Mesenchymal stem cell (in vitro differentiated cells and primary cell): Measurements from ENCODE around the gene RHOU.

Source experiments
- DNase-seq: peaks from one replicate; pipeline ENCODE4 v3.0.0-alpha.2; 2013
- H2AFZ ChIP-seq: one replicate; pipeline ENCODE4 v1.6.1; 2013; ENCODE audit warnings: low read depth, mild to moderate bottlenecking, control low read depth, inconsistent platforms, low read length, moderate library complexity
- H2AK5ac ChIP-seq: 2 replicates; pipeline ENCODE4 v1.6.1; 2013; ENCODE audit warnings: low read length, moderate library complexity, mild to moderate bottlenecking, inconsistent platforms; ENCODE audit not compliant: severe bottlenecking
- H2BK120ac ChIP-seq: one replicate; pipeline ENCODE4 v1.6.1; 2013; ENCODE audit warnings: low read depth, mild to moderate bottlenecking, inconsistent platforms, low read length, moderate library complexity
- H2BK12ac ChIP-seq, 2 experiments: one replicate each; pipeline ENCODE4 v1.6.1; 2013; ENCODE audit warnings: inconsistent platforms in 2 of 2, low read length in 2 of 2, mild to moderate bottlenecking in 2 of 2, moderate library complexity in 2 of 2, control low read depth in 1 of 2
- H2BK15ac ChIP-seq: one replicate; pipeline ENCODE4 v1.6.1; 2013; ENCODE audit warnings: mild to moderate bottlenecking, low read depth, inconsistent platforms; ENCODE audit not compliant: poor library complexity, severe bottlenecking
- H2BK5ac ChIP-seq: 2 replicates; pipeline ENCODE4 v1.6.1; 2013; ENCODE audit warnings: low read depth, mild to moderate bottlenecking, low read length, control low read depth, inconsistent platforms; ENCODE audit not compliant: poor library complexity, severe bottlenecking
- H3K14ac ChIP-seq, 2 experiments: one replicate each; pipeline ENCODE4 v1.6.1; 2013; ENCODE audit warnings: inconsistent platforms in 2 of 2, low read length in 2 of 2, control low read depth in 1 of 2, mild to moderate bottlenecking in 1 of 2, moderate library complexity in 1 of 2
- H3K18ac ChIP-seq, 2 experiments: one replicate each; pipeline ENCODE4 v1.6.1; 2013; ENCODE audit warnings: inconsistent platforms in 2 of 2, low read length in 2 of 2, control low read depth in 1 of 2, low read depth in 1 of 2, mild to moderate bottlenecking in 1 of 2
- H3K23ac ChIP-seq, 2 experiments: one replicate each; pipeline ENCODE4 v1.6.1; 2013; ENCODE audit warnings: inconsistent platforms in 2 of 2, low read length in 2 of 2, mild to moderate bottlenecking in 2 of 2, moderate library complexity in 2 of 2, control low read depth in 1 of 2
- H3K27ac ChIP-seq: 2 replicates; pipeline ENCODE4 v1.5.1; 2013; ENCODE audit warnings: mild to moderate bottlenecking, moderate library complexity, low read length, control low read depth, inconsistent platforms; ENCODE audit not compliant: poor library complexity, severe bottlenecking
- H3K27me3 ChIP-seq, 2 experiments: 2 replicates each; pipeline versions ENCODE4 v1.6.1 to v1.7.0; 2013; ENCODE audit warnings: low read length in 2 of 2, mild to moderate bottlenecking in 2 of 2, moderate library complexity in 2 of 2, control low read depth in 1 of 2, inconsistent platforms in 1 of 2; ENCODE audit not compliant: control insufficient read depth in 1 of 2, insufficient read depth in 1 of 2
- H3K36me3 ChIP-seq, 2 experiments: 2 replicates each; pipeline versions ENCODE4 v1.6.1 to v1.7.0; 2013; ENCODE audit warnings: low read length in 2 of 2, control low read depth in 1 of 2, inconsistent platforms in 1 of 2, low read depth in 1 of 2, mild to moderate bottlenecking in 1 of 2; ENCODE audit not compliant: insufficient read depth in 2 of 2, control insufficient read depth in 1 of 2
- H3K4ac ChIP-seq, 2 experiments: one replicate each; pipeline ENCODE4 v1.6.1; 2013; ENCODE audit warnings: inconsistent platforms in 2 of 2, low read length in 2 of 2, mild to moderate bottlenecking in 2 of 2, moderate library complexity in 2 of 2, control low read depth in 1 of 2, low read depth in 1 of 2
- H3K4me1 ChIP-seq: 2 replicates; pipeline ENCODE4 v1.6.1; 2013; ENCODE audit warnings: low read depth, low read length, control low read depth; ENCODE audit not compliant: control insufficient read depth, insufficient read depth
- H3K4me2 ChIP-seq: 2 replicates; pipeline ENCODE4 v1.6.1; 2013; ENCODE audit warnings: low read length, mild to moderate bottlenecking, inconsistent platforms; ENCODE audit not compliant: poor library complexity, severe bottlenecking
- H3K4me3 ChIP-seq, 2 experiments: 2 replicates each; pipeline versions ENCODE4 v1.5.1 to v1.7.0; 2013; ENCODE audit warnings: low read length in 2 of 2, mild to moderate bottlenecking in 2 of 2, control low read depth in 1 of 2, low read depth in 1 of 2; ENCODE audit not compliant: insufficient read depth in 1 of 2
- H3K79me1 ChIP-seq: replicated peaks from 2 replicates; pipeline ENCODE4 v1.6.1; 2013; ENCODE audit warnings: mild to moderate bottlenecking, control low read depth, low read length, inconsistent platforms; ENCODE audit not compliant: poor library complexity, severe bottlenecking
- H3K9ac ChIP-seq: 2 replicates; pipeline ENCODE4 v1.7.0; 2013; ENCODE audit warnings: mild to moderate bottlenecking, low read length, moderate library complexity
- H3K9me3 ChIP-seq: 2 replicates; pipeline ENCODE4 v1.7.0; 2013; ENCODE audit warnings: mild to moderate bottlenecking, low read length; ENCODE audit not compliant: control insufficient read depth
- H4K8ac ChIP-seq: one replicate; pipeline ENCODE4 v1.6.1; 2013; ENCODE audit warnings: inconsistent platforms, mild to moderate bottlenecking, low read length, moderate library complexity
- H4K91ac ChIP-seq: one replicate; pipeline ENCODE4 v1.6.1; 2013; ENCODE audit warnings: mild to moderate bottlenecking, low read length, inconsistent platforms
- whole genome bisulfite sequencing: methylation state at CpG from one replicate; pipeline ENCODE4 v1.1.7; 2013; ENCODE audit warnings: mixed read lengths; 5-methylcytosine and 5-hydroxymethylcytosine counted together

The RHOU gene

DNA sequence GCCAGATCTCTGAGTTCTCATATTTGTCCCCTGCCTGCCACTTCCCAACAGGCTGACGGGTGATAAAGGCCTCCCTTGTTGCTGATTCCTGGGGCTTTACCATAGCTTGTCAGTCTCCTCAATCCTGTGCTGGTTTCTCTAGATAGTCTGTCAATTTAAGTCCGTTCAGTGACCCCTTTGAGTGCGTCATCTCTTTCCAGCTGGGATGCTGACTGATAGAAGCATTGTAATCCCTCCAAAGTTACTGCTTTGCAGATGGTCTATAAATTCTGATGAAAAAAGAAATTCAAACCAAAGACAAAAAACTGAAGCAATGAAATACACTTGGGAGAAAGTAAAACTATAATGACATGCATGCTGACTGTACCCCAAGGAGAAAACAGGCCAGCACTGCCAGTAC is 28.3 kb downstream of the RHOU start:
- Histone ChIP-seq H3K9ac (no peak overlapping the region), H3K9me3 (no peaks in the 10 kb centered on the region), H2BK12ac (no peak overlapping the region), H3K4ac (no peak overlapping the region), H3K4me2 (no peak overlapping the region), H3K27ac (no peak overlapping the region), H3K27me3 (peaks cover 34 to 59% of the 10 kb centered on the region in 2 experiments), H4K91ac (no peak overlapping the region), H3K14ac (no peak overlapping the region), H2AFZ (no peak overlapping the region), H2BK5ac (no peak overlapping the region), H2BK120ac (no peak overlapping the region), H2AK5ac (no peak overlapping the region), H3K4me1 (no peaks in the 10 kb centered on the region), H4K8ac (no peak overlapping the region), H2BK15ac (no peak overlapping the region), H3K4me3 (no peak overlapping the region), H3K36me3 (no peaks in the 10 kb centered on the region), H3K23ac (no peak overlapping the region), H3K18ac (no peak overlapping the region), H3K79me1 (no peaks in the 10 kb centered on the region)
- 78% methylated on average over 2 of the region's 3 CpGs for WGBS
- no peak for DNase-seq

DNA sequence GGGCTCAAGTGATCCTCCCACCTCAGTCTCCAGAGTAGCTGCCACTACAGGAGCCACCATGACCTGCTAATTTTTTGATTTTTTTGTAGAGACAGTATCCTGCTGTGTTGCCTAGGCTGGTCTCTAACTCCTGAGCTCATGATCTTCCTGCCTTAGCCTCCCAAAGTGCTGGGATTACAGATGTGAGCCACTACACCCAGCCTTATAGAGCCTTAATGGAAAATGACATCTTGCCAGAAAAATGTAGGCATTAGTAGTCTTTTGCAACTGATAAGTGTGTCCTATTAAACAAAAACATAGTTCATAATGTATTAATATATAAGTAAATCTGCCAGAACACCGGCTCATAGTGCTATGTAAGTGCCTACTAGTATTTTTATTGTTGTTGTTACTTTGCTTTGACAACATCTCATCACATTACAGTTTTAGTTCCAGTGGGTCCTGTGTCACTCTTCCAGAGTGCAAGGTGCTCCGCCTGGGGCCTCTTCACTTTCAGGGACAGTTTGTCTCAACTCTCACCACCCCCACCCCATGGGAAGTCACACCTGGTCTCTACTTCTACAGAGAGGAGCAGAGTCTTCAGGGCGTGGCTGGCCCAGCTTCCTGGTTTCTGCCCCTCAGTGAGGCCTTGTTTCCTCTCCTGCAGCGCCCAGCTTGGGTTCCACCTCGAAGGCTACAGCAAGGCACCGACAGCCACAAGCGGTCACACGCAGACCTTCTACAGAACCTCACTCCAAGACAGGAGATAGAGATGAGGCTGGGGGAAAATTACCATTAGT is 30.1 kb downstream of the RHOU start:
- Histone ChIP-seq H2AK5ac (no peak overlapping the region), H4K8ac (no peak overlapping the region), H2AFZ (no peak overlapping the region), H2BK15ac (no peak overlapping the region), H3K27me3 (peaks cover 32 to 57% of the 10 kb centered on the region in 2 experiments), H3K4me1 (no peaks in the 10 kb centered on the region), H3K9me3 (no peaks in the 10 kb centered on the region), H3K4me3 (no peak overlapping the region), H2BK5ac (no peak overlapping the region), H3K18ac (no peak overlapping the region), H3K4me2 (no peak overlapping the region), H3K36me3 (no peaks in the 10 kb centered on the region), H3K9ac (no peak overlapping the region), H3K23ac (no peak overlapping the region), H3K79me1 (no peaks in the 10 kb centered on the region), H3K27ac (no peak overlapping the region), H3K4ac (no peak overlapping the region), H4K91ac (peak overlapping the region; percentile 56), H2BK120ac (no peak overlapping the region), H2BK12ac (no peak overlapping the region), H3K14ac (no peak overlapping the region)
- 68% methylated on average over 4 of the region's 8 CpGs for WGBS
- no peak for DNase-seq

DNA sequence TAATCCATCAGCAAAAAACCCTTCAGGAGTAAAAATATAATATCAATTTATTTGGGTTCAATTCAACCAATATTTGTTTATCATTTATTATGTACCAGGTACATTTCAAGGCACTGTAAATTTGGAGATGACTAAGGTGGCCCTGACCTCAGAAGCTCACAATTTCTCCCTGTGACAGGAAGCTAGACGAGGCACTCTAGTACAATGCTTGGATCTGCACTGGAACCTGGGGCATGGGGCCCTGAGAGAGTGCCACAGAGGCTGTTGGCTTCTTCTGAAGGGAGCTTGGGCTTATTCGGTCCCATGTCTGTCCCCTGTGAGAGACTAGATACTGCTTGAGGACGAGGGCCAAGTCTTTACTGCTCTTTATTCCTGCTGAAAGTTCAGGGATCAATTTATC is 31.5 kb downstream of the RHOU start:
- 75% methylated on average over 2 of the region's 3 CpGs for WGBS

DNA sequence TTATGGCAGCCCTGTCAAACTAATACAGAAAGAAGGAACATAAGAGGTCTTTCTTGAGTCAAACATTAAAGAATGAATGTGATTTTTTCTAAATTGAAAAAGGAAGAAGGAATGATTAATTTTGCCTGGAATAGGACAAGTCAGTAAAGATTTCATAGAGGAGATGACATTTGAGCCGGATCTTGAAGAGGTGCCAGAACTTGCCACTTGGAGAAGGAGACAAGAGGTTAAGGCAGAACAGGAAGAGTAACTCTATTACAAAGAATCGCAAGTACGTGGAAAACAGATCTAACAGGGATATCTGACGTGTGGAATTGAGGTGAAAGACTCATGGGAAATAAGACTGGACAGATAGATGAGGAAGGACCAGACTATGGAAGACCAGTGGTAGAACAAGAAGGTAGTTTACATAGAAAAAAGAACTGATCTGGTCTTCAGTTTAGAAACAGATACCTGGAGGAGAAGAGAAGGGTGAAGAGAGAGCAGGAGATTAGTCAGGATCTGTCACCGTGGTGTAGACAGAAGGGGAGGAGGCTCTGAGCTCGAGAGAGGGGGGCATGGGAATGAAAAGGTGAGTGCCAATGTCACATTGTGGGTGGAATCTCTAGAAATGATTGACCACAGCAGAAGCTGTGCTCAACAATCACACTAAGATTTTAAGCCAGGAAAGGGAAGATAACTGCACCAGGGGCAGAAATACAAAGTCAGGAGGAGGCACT is 32.5 kb downstream of the RHOU start:
- Histone ChIP-seq H3K4ac (no peak overlapping the region), H3K23ac (no peak overlapping the region), H3K4me3 (no peak overlapping the region), H3K27ac (no peak overlapping the region), H3K9me3 (no peaks in the 10 kb centered on the region), H3K36me3 (no peaks in the 10 kb centered on the region), H3K14ac (no peak overlapping the region), H2BK12ac (no peak overlapping the region), H3K4me1 (no peaks in the 10 kb centered on the region), H4K8ac (no peak overlapping the region), H2AFZ (no peak overlapping the region), H2BK5ac (no peak overlapping the region), H3K27me3 (peaks cover 22 to 51% of the 10 kb centered on the region in 2 experiments), H2BK15ac (no peak overlapping the region), H3K79me1 (no peaks in the 10 kb centered on the region), H3K9ac (no peak overlapping the region), H4K91ac (no peak overlapping the region), H3K18ac (no peak overlapping the region), H3K4me2 (no peak overlapping the region), H2BK120ac (no peak overlapping the region), H2AK5ac (no peak overlapping the region)
- 79% methylated on average over 6 of the region's 6 CpGs for WGBS
- no peak for DNase-seq

More for the DNA sequence above, 31.5 kb downstream of the RHOU start:
- Histone ChIP-seq H3K23ac (no peak overlapping the region), H3K4me1 (no peaks in the 10 kb centered on the region), H3K36me3 (no peaks in the 10 kb centered on the region), H3K14ac (no peak overlapping the region), H2AFZ (no peak overlapping the region), H3K79me1 (no peaks in the 10 kb centered on the region), H3K4me2 (no peak overlapping the region), H4K8ac (no peak overlapping the region), H2BK12ac (no peak overlapping the region), H3K9ac (no peak overlapping the region), H3K18ac (no peak overlapping the region), H3K27ac (no peak overlapping the region), H3K27me3 (peaks cover 29 to 59% of the 10 kb centered on the region in 2 experiments), H2BK120ac (no peak overlapping the region), H2BK5ac (no peak overlapping the region), H2AK5ac (no peak overlapping the region), H4K91ac (no peak overlapping the region), H3K9me3 (no peaks in the 10 kb centered on the region), H3K4me3 (no peak overlapping the region), H3K4ac (no peak overlapping the region), H2BK15ac (peak overlapping the region; percentile 48)
- DNase-seq = no peak
